ENCODE data around the gene PFAS. TPM values are rescaled to one million over a fixed set of nuclear protein-coding genes. Genes with fewer than 3 reads are reported as not detected.

PFAS gene
- total RNA-seq, 1 experiment from 2014 or later = 80.6 TPM

DNA sequence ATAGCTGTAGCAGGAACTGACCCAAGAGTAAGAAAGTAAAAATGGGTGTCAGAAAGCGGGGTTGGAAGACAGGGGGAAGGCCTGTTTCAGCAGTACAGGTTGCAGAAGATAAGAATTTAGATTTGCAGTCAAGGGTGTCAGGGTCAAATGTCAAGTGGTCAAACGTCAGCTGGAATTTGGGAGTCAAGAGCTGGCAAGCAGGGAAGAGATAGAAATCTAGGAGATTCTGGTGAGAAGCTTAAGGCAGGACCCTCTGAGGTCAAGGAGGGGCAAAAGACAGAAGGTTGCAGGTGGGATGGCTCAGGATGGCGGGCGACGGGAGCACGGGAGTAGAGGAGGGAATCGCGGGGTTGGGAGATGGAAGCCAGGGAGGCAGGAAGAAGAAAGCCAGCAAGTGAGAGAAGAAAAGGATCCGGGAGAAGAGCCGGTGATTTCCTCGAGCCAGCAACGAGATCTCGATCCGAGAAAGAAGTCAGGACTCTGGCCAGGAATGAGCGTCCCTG lies 45.8 kb downstream of the PFAS start (continued):
- no peak for TF ChIP-seq FOSL1 (IDR thresholded peaks at IDR 0.05; ENCODE audit: low read depth)
- TF ChIP-seq RAD21 (IDR thresholded peaks at IDR 0.05; ENCODE audit: low read depth) = no peak

DNA sequence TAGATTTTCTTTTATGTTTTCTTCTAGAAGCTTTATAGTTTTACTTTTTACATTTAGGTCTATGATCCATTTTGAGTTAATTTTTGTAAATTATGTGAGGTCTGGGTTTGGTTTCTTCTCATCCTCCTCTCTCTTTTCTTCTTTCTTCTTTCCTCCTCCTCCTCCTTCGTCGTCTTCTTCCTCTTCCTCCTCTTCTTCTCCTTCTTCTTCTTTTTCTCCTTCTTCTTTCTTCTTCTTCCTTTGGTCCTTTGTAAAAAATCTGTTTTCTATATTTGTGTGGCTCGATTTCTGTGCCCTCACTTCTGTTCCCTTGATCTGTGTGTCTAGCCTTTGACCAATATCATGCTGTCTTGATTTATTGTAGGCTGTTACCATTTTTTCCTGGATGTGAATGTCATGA lies 51.1 kb downstream of the PFAS start:
- Histone ChIP-seq H3K9me3 (ENCODE audit: control insufficient read depth in 1 of 2, insufficient read depth in 1 of 2, low read depth in 1 of 2, low read length in 2 of 2) (no peaks in the 10 kb centered on the region), H3K4me3 (replicated peaks in 1 of 2; ENCODE audit: low read depth in 1 of 2, low read length in 2 of 2) (no peak overlapping the region), H3K9me2 (ENCODE audit: insufficient read depth) (no peaks in the 10 kb centered on the region), H3K4me1 (ENCODE audit: control insufficient read depth in 1 of 2, insufficient read depth in 2 of 2, low read length in 2 of 2) (peaks cover 6 to 30% of the 10 kb centered on the region in 2 experiments), H4K20me1 (ENCODE audit: insufficient read depth) (no peaks in the 10 kb centered on the region), H3K4me2 (ENCODE audit: low read length) (peak overlapping the region; percentile 11; the same call in 1 of the 2 replicates), H3K36me3 (ENCODE audit: control insufficient read depth in 1 of 2, insufficient read depth in 2 of 2, low read length in 2 of 2) (no peaks in the 10 kb centered on the region), H3K9ac (ENCODE audit: low read length) (no peak overlapping the region), H3K27me3 (ENCODE audit: insufficient read depth, low read length) (no peaks in the 10 kb centered on the region), H2AFZ (ENCODE audit: low read depth, low read length, poor library complexity, severe bottlenecking) (peak overlapping the region; percentile 49), H3K79me2 (ENCODE audit: insufficient read depth, low read length) (no peaks in the 10 kb centered on the region), H3K27ac (ENCODE audit: low read depth, low read length) (no peak overlapping the region)
- BruUV-seq (replicated peaks) = no TSS peak
- ChIA-PET RAD21 (ENCODE audit: low non-redundant PET in 1 of 2, low total read pairs in 2 of 2, uncharacterized antibody in 2 of 2, unreplicated experiment in 2 of 2) (no interaction called here), POLR2A (interaction anchor here (1.3 to 2.8 kb wide), 2 partner anchors 52 to 127 kb away, joined by 5 to 9 read pairs; partner anchors contain the start of gene CTC1), CTCF (interaction anchor here (0.7 to 1.3 kb wide), 13 partner anchors 8 to 445 kb away, joined by 3 to 9 read pairs (median 4); partner anchors contain the start of genes BORCS6, CTC1 and RANGRF)
- ATAC-seq (peak; percentile 7; the same call in 1 of the 2 replicates), DNase-seq (ENCODE audit: low read depth, low spot score) (no peak)
- TF ChIP-seq POLR2A (IDR thresholded peaks at IDR 0.05; ENCODE audit: borderline replicate concordance, extremely low read depth, insufficient read depth, insufficient read length) = no peak
- TF ChIP-seq SIN3A (IDR thresholded peaks at IDR 0.05; ENCODE audit: low read depth) = no peak
- TF ChIP-seq EGR1 (IDR thresholded peaks at IDR 0.05; ENCODE audit: low read depth) = no peak
- intact Hi-C loops (cut with micrococcal nuclease) = loop anchor here (1.0 to 5.0 kb wide), 2 partner anchors 47 to 238 kb away; no protein-coding TSS in a partner anchor

DNA sequence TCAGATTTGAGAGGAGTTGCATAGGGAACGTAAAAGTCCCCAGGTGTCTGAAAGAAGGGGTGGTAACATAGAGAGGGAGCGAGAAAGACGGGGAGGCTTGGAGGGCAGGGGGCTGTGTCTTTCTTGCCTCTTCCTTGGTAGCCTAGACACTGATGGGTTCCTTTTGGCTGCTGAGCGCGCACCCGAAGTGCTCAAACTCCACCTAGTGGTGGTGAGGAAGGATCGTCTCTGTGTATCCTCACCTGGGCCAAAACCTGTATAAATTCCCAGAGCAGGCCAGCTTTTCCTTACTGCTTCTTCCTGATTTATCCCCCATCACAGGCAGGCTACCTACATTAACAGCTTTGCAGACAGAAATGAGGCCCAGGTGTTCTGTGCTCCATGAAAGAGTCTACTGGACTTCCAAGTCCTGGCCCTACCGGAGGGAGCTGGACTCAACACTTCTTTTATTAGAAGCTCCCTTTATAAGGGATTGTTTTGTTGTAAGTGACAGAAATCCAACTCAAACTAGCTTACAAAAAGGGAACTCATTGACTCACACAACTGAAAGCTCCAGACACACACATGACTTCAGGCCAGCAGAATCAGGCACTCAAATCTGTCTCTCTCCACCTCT lies 51.6 kb downstream of the PFAS start:
- peak overlapping the region; percentile 27; the same call in 1 of the 2 replicates for H3K27ac ChIP-seq (ENCODE audit: low read depth, low read length)

More for the DNA sequence above, 51.6 kb downstream of the PFAS start:
- CTCF ChIA-PET = interaction anchor here (0.7 to 1.3 kb wide), 16 partner anchors 8 to 445 kb away, joined by 3 to 9 read pairs (median 3); partner anchors contain the start of genes BORCS6, CTC1 and RANGRF
- no peaks in the 10 kb centered on the region for H3K9me3 ChIP-seq (ENCODE audit: control insufficient read depth in 1 of 2, insufficient read depth in 1 of 2, low read depth in 1 of 2, low read length in 2 of 2)
- DNase-seq (ENCODE audit: low read depth, low spot score) (peak; percentile 62), ATAC-seq (peak; percentile 94)
- no peaks in the 10 kb centered on the region for H3K27me3 ChIP-seq (ENCODE audit: insufficient read depth, low read length)
- BruUV-seq (replicated peaks) = no TSS peak
- H3K9me2 ChIP-seq (ENCODE audit: insufficient read depth) = no peaks in the 10 kb centered on the region
- no peaks in the 10 kb centered on the region for H4K20me1 ChIP-seq (ENCODE audit: insufficient read depth)
- intact Hi-C loops (cut with micrococcal nuclease) = loop anchor here (1.0 to 5.0 kb wide), 2 partner anchors 47 to 238 kb away; no protein-coding TSS in a partner anchor
- H3K36me3 ChIP-seq (ENCODE audit: control insufficient read depth in 1 of 2, insufficient read depth in 2 of 2, low read length in 2 of 2) = no peaks in the 10 kb centered on the region
- peak overlapping the region; percentile 11; the same call in 1 of the 2 replicates for H3K4me2 ChIP-seq (ENCODE audit: low read length)
- TF ChIP-seq CBX3 (IDR thresholded peaks at IDR 0.05; ENCODE audit: low read depth) = peak; percentile 48; the same call in 1 of the 2 replicates
- TF ChIP-seq, protein P1, sequence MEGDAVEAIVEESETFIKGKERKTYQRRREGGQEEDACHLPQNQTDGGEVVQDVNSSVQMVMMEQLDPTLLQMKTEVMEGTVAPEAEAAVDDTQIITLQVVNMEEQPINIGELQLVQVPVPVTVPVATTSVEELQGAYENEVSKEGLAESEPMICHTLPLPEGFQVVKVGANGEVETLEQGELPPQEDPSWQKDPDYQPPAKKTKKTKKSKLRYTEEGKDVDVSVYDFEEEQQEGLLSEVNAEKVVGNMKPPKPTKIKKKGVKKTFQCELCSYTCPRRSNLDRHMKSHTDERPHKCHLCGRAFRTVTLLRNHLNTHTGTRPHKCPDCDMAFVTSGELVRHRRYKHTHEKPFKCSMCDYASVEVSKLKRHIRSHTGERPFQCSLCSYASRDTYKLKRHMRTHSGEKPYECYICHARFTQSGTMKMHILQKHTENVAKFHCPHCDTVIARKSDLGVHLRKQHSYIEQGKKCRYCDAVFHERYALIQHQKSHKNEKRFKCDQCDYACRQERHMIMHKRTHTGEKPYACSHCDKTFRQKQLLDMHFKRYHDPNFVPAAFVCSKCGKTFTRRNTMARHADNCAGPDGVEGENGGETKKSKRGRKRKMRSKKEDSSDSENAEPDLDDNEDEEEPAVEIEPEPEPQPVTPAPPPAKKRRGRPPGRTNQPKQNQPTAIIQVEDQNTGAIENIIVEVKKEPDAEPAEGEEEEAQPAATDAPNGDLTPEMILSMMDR (IDR thresholded peaks at IDR 0.05 in 2 of 3, conservative IDR thresholded peaks at IDR 0.05 in 1 of 3; ENCODE audit: borderline replicate concordance in 1 of 3, insufficient read depth in 1 of 3, low read depth in 2 of 3, low read length in 2 of 3) = peak; percentile 79 to 87 (median 84)
- TF ChIP-seq RAD21 (IDR thresholded peaks at IDR 0.05; ENCODE audit: low read depth) = peak; percentile 96
- TF ChIP-seq, protein P2, sequence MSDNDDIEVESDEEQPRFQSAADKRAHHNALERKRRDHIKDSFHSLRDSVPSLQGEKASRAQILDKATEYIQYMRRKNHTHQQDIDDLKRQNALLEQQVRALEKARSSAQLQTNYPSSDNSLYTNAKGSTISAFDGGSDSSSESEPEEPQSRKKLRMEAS (IDR thresholded peaks at IDR 0.05) = no peak
- TF ChIP-seq ELF1 (IDR thresholded peaks at IDR 0.05; ENCODE audit: borderline replicate concordance, low read depth) = no peak
- TF ChIP-seq, protein P3, sequence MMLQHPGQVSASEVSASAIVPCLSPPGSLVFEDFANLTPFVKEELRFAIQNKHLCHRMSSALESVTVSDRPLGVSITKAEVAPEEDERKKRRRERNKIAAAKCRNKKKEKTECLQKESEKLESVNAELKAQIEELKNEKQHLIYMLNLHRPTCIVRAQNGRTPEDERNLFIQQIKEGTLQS (IDR thresholded peaks at IDR 0.05) = no peak
- RAD21 ChIA-PET (ENCODE audit: low non-redundant PET in 1 of 2, low total read pairs in 2 of 2, uncharacterized antibody in 2 of 2, unreplicated experiment in 2 of 2) = interaction anchor here (0.6 kb wide), 2 partner anchors 17 to 116 kb away, joined by 3 to 5 read pairs; no protein-coding TSS in a partner anchor
- H3K4me1 ChIP-seq (ENCODE audit: control insufficient read depth in 1 of 2, insufficient read depth in 2 of 2, low read length in 2 of 2) = peaks cover 6 to 27% of the 10 kb centered on the region in 2 experiments
- H2AFZ ChIP-seq (ENCODE audit: low read depth, low read length, poor library complexity, severe bottlenecking) = peak overlapping the region; percentile 49
- no peak overlapping the region for H3K9ac ChIP-seq (ENCODE audit: low read length)
- POLR2A ChIA-PET = interaction anchor here (0.6 to 2.8 kb wide), 3 partner anchors 53 to 128 kb away, joined by 3 to 9 read pairs (median 5); partner anchors contain the start of gene CTC1
- H3K79me2 ChIP-seq (ENCODE audit: insufficient read depth, low read length) = no peaks in the 10 kb centered on the region
- no peak overlapping the region for H3K4me3 ChIP-seq (replicated peaks in 1 of 2; ENCODE audit: low read depth in 1 of 2, low read length in 2 of 2)

All from HCT116 (cell line).